HG03520 (cell line): ENCODE measurements around the gene NCAM1.

Experiments
- ATAC-seq: cut with Tn5 transposase; IDR thresholded peaks from one replicate; pipeline ENCODE4 v1.9.1; 2021; ENCODE audit warnings: mild to moderate bottlenecking, moderate library complexity; ENCODE audit not compliant: unreplicated experiment

The NCAM1 gene

GRCh38 chr11:113166280-113166679 is 205.1 kb downstream of the NCAM1 start:
- no peak for ATAC-seq

GRCh38 chr11:113167599-113167998 is 206.4 kb downstream of the NCAM1 start:
- ATAC-seq = no peak

GRCh38 chr11:113168354-113169342 is 207.4 kb downstream of the NCAM1 start:
- no peak for ATAC-seq

GRCh38 chr11:113172382-113172951 is 211.2 kb downstream of the NCAM1 start:
- ATAC-seq = no peak

GRCh38 chr11:113173126-113173525 is 211.9 kb downstream of the NCAM1 start:
- ATAC-seq = no peak

GRCh38 chr11:113174882-113175281 is 213.7 kb downstream of the NCAM1 start:
- ATAC-seq = no peak

- ATAC-seq = no peak
Observed at GRCh38 chr11:113176599-113177360, 215.6 kb downstream of the NCAM1 start.

GRCh38 chr11:113177671-113178070 is 216.5 kb downstream of the NCAM1 start:
- no peak for ATAC-seq

- ATAC-seq = no peak
Observed at GRCh38 chr11:113178381-113179070, 217.3 kb downstream of the NCAM1 start.

- ATAC-seq = no peak
Observed at GRCh38 chr11:113179181-113179704, 218.0 kb downstream of the NCAM1 start.

- ATAC-seq = no peak
Observed at GRCh38 chr11:113181094-113181493, 219.9 kb downstream of the NCAM1 start.

- no peak for ATAC-seq
Observed at GRCh38 chr11:113182288-113182687, 221.1 kb downstream of the NCAM1 start.

GRCh38 chr11:113184498-113184897 is 223.3 kb downstream of the NCAM1 start:
- ATAC-seq = no peak

GRCh38 chr11:113188371-113188834 is 227.2 kb downstream of the NCAM1 start:
- no peak for ATAC-seq

GRCh38 chr11:113189909-113190667 is 228.9 kb downstream of the NCAM1 start:
- ATAC-seq = no peak

GRCh38 chr11:113192121-113192925 is 231.1 kb downstream of the NCAM1 start:
- no peak for ATAC-seq

GRCh38 chr11:113193016-113193415 is 231.8 kb downstream of the NCAM1 start:
- ATAC-seq = no peak

- ATAC-seq = no peak
Observed at GRCh38 chr11:113193946-113194345, 232.7 kb downstream of the NCAM1 start.

- no peak for ATAC-seq
Observed at GRCh38 chr11:113195728-113196127, 234.5 kb downstream of the NCAM1 start.
